Rectal smooth muscle tissue (tissue), 1 donor: ENCODE measurements around the gene RAP1GAP2.

Experiments used
- H3K27ac ChIP-seq: one replicate; pipeline ENCODE4 v1.7.0; 2013; ENCODE audit warnings: low read depth, low read length, inconsistent platforms
- H3K27me3 ChIP-seq: one replicate; pipeline ENCODE4 v1.7.0; 2013; ENCODE audit warnings: low read length; ENCODE audit not compliant: control insufficient read depth, insufficient read depth
- H3K36me3 ChIP-seq: one replicate; pipeline ENCODE4 v1.7.0; 2013; ENCODE audit warnings: low read length; ENCODE audit not compliant: control insufficient read depth, insufficient read depth
- H3K4me1 ChIP-seq: one replicate; pipeline ENCODE4 v1.7.0; 2013; ENCODE audit warnings: low read length; ENCODE audit not compliant: control insufficient read depth, insufficient read depth
- H3K4me3 ChIP-seq: one replicate; pipeline ENCODE4 v1.7.0; 2013; ENCODE audit warnings: low read length
- H3K9ac ChIP-seq: one replicate; pipeline ENCODE4 v1.7.0; 2013; ENCODE audit warnings: low read length

RAP1GAP2 gene

GRCh38 chr17:2957631-2958286 is 161.5 kb downstream of the RAP1GAP2 start:
- no peak overlapping the region for H3K27ac ChIP-seq
- H3K36me3 ChIP-seq: no peaks in the 10 kb centered on the region
- no peak overlapping the region for H3K9ac ChIP-seq
- no peaks in the 10 kb centered on the region for H3K27me3 ChIP-seq
- H3K4me1 ChIP-seq: no peaks in the 10 kb centered on the region
- H3K4me3 ChIP-seq: no peak overlapping the region

GRCh38 chr17:2958706-2959222 is 162.5 kb downstream of the RAP1GAP2 start:
- no peaks in the 10 kb centered on the region for H3K36me3 ChIP-seq
- H3K4me1 ChIP-seq: no peaks in the 10 kb centered on the region
- no peak overlapping the region for H3K9ac ChIP-seq
- H3K27ac ChIP-seq: no peak overlapping the region
- no peak overlapping the region for H3K4me3 ChIP-seq
- no peaks in the 10 kb centered on the region for H3K27me3 ChIP-seq

GRCh38 chr17:2959371-2960130 is 163.3 kb downstream of the RAP1GAP2 start:
- no peaks in the 10 kb centered on the region for H3K36me3 ChIP-seq
- H3K27me3 ChIP-seq: no peaks in the 10 kb centered on the region
- no peak overlapping the region for H3K27ac ChIP-seq
- H3K4me1 ChIP-seq: no peaks in the 10 kb centered on the region
- no peak overlapping the region for H3K9ac ChIP-seq
- no peak overlapping the region for H3K4me3 ChIP-seq

- Histone ChIP-seq H3K9ac (no peak overlapping the region), H3K4me1 (peaks cover 10% of the 10 kb centered on the region), H3K27ac (no peak overlapping the region), H3K27me3 (no peaks in the 10 kb centered on the region), H3K36me3 (no peaks in the 10 kb centered on the region), H3K4me3 (no peak overlapping the region)
These were observed 165.2 kb downstream of the RAP1GAP2 start for GRCh38 chr17:2961446-2961845.

- peaks cover 13% of the 10 kb centered on the region for H3K4me1 ChIP-seq
- no peak overlapping the region for H3K27ac ChIP-seq
- H3K4me3 ChIP-seq: no peak overlapping the region
- no peak overlapping the region for H3K9ac ChIP-seq
- H3K36me3 ChIP-seq: no peaks in the 10 kb centered on the region
- H3K27me3 ChIP-seq: no peaks in the 10 kb centered on the region
These were observed 166.0 kb downstream of the RAP1GAP2 start for GRCh38 chr17:2962236-2962635.

- Histone ChIP-seq H3K27ac (no peak overlapping the region), H3K36me3 (no peaks in the 10 kb centered on the region), H3K4me3 (no peak overlapping the region), H3K9ac (no peak overlapping the region), H3K27me3 (no peaks in the 10 kb centered on the region), H3K4me1 (peaks cover 16% of the 10 kb centered on the region)
These were observed 166.5 kb downstream of the RAP1GAP2 start for GRCh38 chr17:2962729-2963128.

DNA sequence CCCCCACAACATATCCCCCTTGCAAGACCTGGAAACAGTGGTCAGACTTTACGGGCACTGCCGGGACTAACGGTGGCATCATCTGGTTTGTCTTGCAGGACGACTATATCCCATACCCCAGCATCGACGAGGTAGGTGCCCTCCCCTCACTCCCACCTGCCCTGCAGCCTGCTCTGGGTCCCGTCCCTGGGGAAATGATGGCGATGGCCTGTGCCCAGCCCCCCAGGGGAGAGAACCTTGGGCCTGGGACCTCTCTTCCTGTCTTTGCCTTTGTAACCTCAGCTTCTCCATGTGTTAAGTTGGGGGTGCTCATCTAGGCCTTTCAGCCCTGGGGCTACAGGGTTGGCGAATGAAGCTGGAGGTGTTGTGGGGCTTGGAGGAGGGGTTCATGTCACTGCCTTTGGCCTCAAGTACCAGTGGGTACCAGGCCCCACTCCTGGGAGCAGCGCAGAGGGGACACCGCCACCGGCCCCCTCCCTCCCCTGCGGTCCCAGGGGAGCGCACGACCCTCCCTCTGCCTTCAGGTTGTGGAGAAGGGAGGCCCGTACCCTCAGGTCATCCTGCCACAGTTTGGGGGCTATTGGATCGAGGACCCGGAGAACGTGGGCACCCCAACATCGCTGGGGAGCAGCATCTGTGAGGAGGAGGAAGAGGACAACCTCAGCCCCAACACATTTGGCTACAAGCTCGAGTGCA is 167.2 kb downstream of the RAP1GAP2 start:
- Histone ChIP-seq H3K27ac (no peak overlapping the region), H3K4me3 (no peak overlapping the region), H3K27me3 (no peaks in the 10 kb centered on the region), H3K4me1 (peaks cover 16% of the 10 kb centered on the region), H3K9ac (no peak overlapping the region), H3K36me3 (no peaks in the 10 kb centered on the region)

- Histone ChIP-seq H3K4me3 (no peak overlapping the region), H3K27ac (no peak overlapping the region), H3K27me3 (no peaks in the 10 kb centered on the region), H3K36me3 (no peaks in the 10 kb centered on the region), H3K4me1 (peaks cover 16% of the 10 kb centered on the region), H3K9ac (no peak overlapping the region)
These were observed 167.8 kb downstream of the RAP1GAP2 start for GRCh38 chr17:2964028-2964356.

DNA sequence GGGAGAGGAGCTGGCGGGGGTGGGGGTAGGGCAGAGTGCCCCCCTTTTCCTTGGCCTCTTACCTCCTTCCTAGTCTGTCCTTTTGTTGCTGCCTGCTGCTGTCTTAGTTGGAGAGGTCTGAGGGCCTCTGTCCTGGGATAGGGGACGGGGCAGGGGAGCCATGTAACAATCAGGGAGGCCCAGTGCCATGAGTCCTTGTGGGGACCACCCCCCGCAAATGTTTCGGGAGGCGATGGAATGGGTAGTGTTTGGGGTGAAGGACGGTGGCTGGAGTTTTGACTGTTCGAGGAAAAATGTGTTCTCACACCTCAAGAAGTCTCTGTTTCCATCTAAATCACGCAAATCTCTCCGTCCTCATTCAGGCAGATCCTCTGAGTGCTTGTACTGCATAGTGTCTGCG is 168.1 kb downstream of the RAP1GAP2 start:
- Histone ChIP-seq H3K9ac (no peak overlapping the region), H3K36me3 (no peaks in the 10 kb centered on the region), H3K27me3 (no peaks in the 10 kb centered on the region), H3K4me3 (no peak overlapping the region), H3K27ac (no peak overlapping the region), H3K4me1 (peaks cover 16% of the 10 kb centered on the region)

DNA sequence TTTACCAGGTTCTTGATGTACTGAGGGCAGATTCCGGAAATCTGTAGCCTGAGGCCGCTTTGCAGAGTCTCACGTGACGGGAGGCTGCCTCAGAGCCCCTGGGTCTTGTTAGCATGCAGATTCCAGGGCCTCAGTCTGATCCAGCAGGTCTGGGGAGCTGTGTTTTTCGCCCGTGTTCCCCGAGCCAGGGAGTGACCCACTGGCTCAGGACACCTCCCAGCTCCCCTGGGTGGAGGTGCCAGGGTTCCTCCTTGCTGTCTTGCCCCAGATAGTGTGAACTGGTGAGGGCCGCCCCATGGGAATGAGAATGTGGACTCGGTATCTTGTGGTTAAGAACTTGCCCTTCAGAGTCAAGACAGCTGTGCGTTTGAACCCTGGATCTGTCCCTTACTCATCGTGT is 168.6 kb downstream of the RAP1GAP2 start:
- H3K27ac ChIP-seq: no peak overlapping the region
- no peaks in the 10 kb centered on the region for H3K27me3 ChIP-seq
- no peaks in the 10 kb centered on the region for H3K36me3 ChIP-seq
- H3K4me3 ChIP-seq: no peak overlapping the region
- no peak overlapping the region for H3K9ac ChIP-seq
- H3K4me1 ChIP-seq: peaks cover 16% of the 10 kb centered on the region

DNA sequence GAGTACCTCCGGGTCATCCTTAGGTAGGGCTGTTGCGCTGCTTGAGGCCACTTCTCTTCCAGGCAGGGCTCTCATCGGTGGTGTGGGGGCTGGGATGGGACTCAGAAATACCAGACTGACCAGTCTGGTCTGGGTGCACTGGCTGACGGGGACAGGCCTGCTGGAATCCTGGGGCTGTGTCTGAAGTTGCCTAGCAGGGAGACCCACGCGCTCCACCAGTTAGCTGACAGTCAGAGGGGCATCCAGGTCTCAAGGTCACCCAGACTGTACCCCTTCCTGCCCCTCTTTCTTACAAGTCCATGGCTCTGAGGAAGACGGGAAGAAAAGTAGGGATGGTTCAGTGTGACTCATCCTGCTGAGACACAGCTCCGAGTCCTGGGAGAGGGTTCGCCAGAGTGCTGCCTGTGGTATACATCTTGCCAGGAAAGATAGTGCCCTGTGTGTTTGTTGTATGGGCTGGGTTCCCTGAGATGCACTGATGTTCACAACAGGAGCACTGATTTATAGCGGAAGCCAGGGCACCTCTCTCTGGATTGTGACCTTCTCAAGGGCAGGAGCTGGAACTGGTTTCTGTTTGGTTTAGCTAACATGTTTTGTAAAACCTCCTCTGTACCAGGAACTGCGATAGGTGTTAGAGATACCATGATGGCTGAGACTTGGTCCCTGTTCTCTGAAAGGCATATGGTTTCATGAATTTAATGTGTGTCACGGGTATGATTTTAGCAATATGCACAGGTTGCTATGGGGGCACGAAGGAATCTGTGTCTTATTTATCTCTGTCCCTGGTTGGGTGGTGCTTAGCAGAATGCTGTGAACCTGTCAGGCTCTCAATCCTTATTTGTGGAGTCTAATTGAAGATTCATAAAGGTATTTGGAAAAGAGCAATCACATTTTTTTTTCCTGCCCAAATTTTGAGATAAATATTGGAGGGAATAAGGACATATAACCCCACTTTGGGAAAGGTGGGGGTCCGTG is 169.7 kb downstream of the RAP1GAP2 start:
- Histone ChIP-seq H3K27me3 (no peaks in the 10 kb centered on the region), H3K9ac (no peak overlapping the region), H3K36me3 (no peaks in the 10 kb centered on the region), H3K4me3 (no peak overlapping the region), H3K4me1 (peaks cover 16% of the 10 kb centered on the region), H3K27ac (peak overlapping the region; percentile 45)

GRCh38 chr17:2967515-2967914 is 171.3 kb downstream of the RAP1GAP2 start:
- Histone ChIP-seq H3K9ac (no peak overlapping the region), H3K27me3 (no peaks in the 10 kb centered on the region), H3K4me1 (peaks cover 16% of the 10 kb centered on the region), H3K4me3 (no peak overlapping the region), H3K27ac (peak overlapping the region; percentile 62), H3K36me3 (no peaks in the 10 kb centered on the region)
